Trophoblast cell (in vitro differentiated cells and primary cell): ENCODE measurements around the gene CFLAR.
"Not testable (repeated sequence)": the region's sequence is repeated elsewhere in the genome, so short reads cannot be mapped to it uniquely, and the experiment has no call there.

Experiments used
- DNase-seq, 2 donors: peaks; one replicate each; pipeline ENCODE4 v3.0.0-alpha.2; 2016
- H2AFZ ChIP-seq: 2 replicates; pipeline ENCODE4 v1.6.1; 2013; ENCODE audit warnings: low read length, moderate library complexity, mild to moderate bottlenecking; ENCODE audit not compliant: insufficient read depth, poor library complexity
- H2AK5ac ChIP-seq: 2 replicates; pipeline ENCODE4 v1.6.1; 2013; ENCODE audit warnings: mild to moderate bottlenecking, low read length
- H2BK120ac ChIP-seq: 2 replicates; pipeline ENCODE4 v1.6.1; 2013; ENCODE audit warnings: low read length, mild to moderate bottlenecking, moderate library complexity; ENCODE audit not compliant: insufficient read depth, poor library complexity
- H2BK12ac ChIP-seq: 2 replicates; pipeline ENCODE4 v1.6.1; 2013; ENCODE audit warnings: mild to moderate bottlenecking, low read length, moderate library complexity
- H2BK5ac ChIP-seq: 2 replicates; pipeline ENCODE4 v1.6.1; 2013; ENCODE audit warnings: low read length, low read depth, moderate library complexity, mild to moderate bottlenecking; ENCODE audit not compliant: poor library complexity
- H3K14ac ChIP-seq: 2 replicates; pipeline ENCODE4 v1.6.1; 2013; ENCODE audit warnings: mild to moderate bottlenecking, low read length
- H3K18ac ChIP-seq: 2 replicates; pipeline ENCODE4 v1.6.1; 2013; ENCODE audit warnings: mild to moderate bottlenecking, low read length
- H3K23ac ChIP-seq: 2 replicates; pipeline ENCODE4 v1.6.1; 2013; ENCODE audit warnings: low read length
- H3K27ac ChIP-seq: 2 replicates; pipeline ENCODE4 v1.5.1; 2013; ENCODE audit warnings: low read depth, mild to moderate bottlenecking, inconsistent platforms, low read length, moderate library complexity
- H3K27me3 ChIP-seq: 2 replicates; pipeline ENCODE4 v1.6.1; 2013; ENCODE audit warnings: inconsistent platforms, mild to moderate bottlenecking, low read length, moderate library complexity; ENCODE audit not compliant: insufficient read depth
- H3K36me3 ChIP-seq, 2 experiments: 1 replicate in 1 of 2; 2 replicates in 1 of 2; pipeline ENCODE4 v1.6.1; 2013; ENCODE audit warnings: low read length in 2 of 2, mild to moderate bottlenecking in 2 of 2, moderate library complexity in 1 of 2; ENCODE audit not compliant: insufficient read depth in 2 of 2, control insufficient read depth in 1 of 2
- H3K4ac ChIP-seq: 2 replicates; pipeline ENCODE4 v1.6.1; 2013; ENCODE audit warnings: low read depth, mild to moderate bottlenecking, low read length, moderate library complexity
- H3K4me1 ChIP-seq, 2 experiments: 1 replicate in 1 of 2; 2 replicates in 1 of 2; pipeline ENCODE4 v1.6.1; 2013; ENCODE audit warnings: low read length in 2 of 2, mild to moderate bottlenecking in 2 of 2, moderate library complexity in 1 of 2; ENCODE audit not compliant: insufficient read depth in 2 of 2, control insufficient read depth in 1 of 2
- H3K4me2 ChIP-seq: 2 replicates; pipeline ENCODE4 v1.6.1; 2013; ENCODE audit warnings: inconsistent platforms, mild to moderate bottlenecking, low read length, moderate library complexity
- H3K4me3 ChIP-seq: 2 replicates; pipeline ENCODE4 v1.5.1; 2013; ENCODE audit warnings: mild to moderate bottlenecking, low read depth, low read length, inconsistent platforms
- H3K79me1 ChIP-seq: one replicate; pipeline ENCODE4 v1.6.1; 2013; ENCODE audit warnings: low read length
- H3K79me2 ChIP-seq: 2 replicates; pipeline ENCODE4 v1.6.1; 2013; ENCODE audit warnings: low read length, mild to moderate bottlenecking; ENCODE audit not compliant: control insufficient read depth, insufficient read depth, poor library complexity
- H3K9ac ChIP-seq: 2 replicates; pipeline ENCODE4 v1.6.1; 2013; ENCODE audit warnings: mild to moderate bottlenecking, low read length
- H3K9me3 ChIP-seq: 2 replicates; pipeline ENCODE4 v1.6.1; 2013; ENCODE audit warnings: low read depth, mild to moderate bottlenecking, control low read depth, inconsistent platforms, low read length; ENCODE audit not compliant: insufficient read depth
- H4K12ac ChIP-seq: 2 replicates; pipeline ENCODE4 v1.6.1; 2013; ENCODE audit warnings: low read depth, mild to moderate bottlenecking, low read length, moderate library complexity
- H4K8ac ChIP-seq: 2 replicates; pipeline ENCODE4 v1.6.1; 2013; ENCODE audit warnings: low read depth, mild to moderate bottlenecking, low read length, moderate library complexity
- H4K91ac ChIP-seq: one replicate; pipeline ENCODE4 v1.6.1; 2013; ENCODE audit warnings: low read depth, mild to moderate bottlenecking, low read length, moderate library complexity
- WGBS: extraction: QIAGEN DNeasy Blood & Tissue Kit; methylation state at CpG from one replicate; pipeline ENCODE4 v1.1.7; 2013; ENCODE audit warnings: missing lambda C conversion rate; ENCODE audit not compliant: insufficient read length, insufficient coverage; ENCODE audit errors: extremely low coverage; 5-methylcytosine and 5-hydroxymethylcytosine counted together

CFLAR gene

DNA sequence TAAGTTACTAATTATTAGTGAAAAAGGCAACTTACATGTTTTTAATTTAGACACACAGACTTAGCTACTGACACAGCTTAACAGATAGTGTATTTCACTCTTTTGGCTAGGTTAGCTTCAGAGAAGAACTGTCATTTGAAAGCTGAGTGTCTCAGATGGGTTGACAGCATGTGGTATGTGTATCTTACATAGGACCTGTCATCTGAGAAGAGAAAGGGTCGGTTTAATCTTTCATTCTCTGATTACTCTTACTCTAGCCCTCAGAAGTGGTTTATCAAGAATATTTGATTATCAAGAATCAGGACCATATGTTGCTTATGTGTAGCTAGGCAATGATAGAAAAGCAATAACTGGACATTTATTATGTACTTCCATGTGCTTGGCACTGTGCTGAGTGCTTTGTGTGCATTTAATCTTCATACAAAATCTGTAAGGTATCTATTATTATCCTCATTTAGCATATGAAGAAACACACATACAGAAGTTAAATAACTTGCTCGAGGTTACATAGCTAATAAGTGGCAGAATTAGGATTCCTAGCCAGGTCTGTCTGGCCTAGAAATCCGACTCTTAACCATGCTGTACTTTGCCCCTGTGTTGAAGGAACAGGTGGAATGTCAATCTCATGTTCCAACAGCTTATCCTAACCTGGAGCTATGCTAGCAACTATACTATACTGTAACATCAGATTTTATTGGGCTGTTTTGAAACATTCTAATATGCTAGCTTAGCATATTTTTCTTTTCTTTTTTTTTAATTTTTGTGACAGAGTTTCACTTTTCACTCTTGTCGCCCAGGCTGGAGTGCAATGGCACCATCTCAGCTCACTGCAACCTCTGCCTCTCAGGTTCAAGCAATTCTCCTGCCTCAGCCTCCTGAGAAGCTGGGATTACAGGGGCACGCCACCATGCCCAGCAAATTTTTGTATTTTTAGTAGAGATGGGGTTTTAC, 28.4 kb downstream of the CFLAR start:
- Histone ChIP-seq H2BK12ac (no peak overlapping the region), H2AK5ac (no peak overlapping the region), H3K79me1 (no peaks in the 10 kb centered on the region), H3K79me2 (no peaks in the 10 kb centered on the region), H3K4me2 (no peak overlapping the region), H2BK120ac (no peak overlapping the region), H2AFZ (no peak overlapping the region), H3K4me3 (no peak overlapping the region), H4K91ac (no peak overlapping the region), H3K27me3 (no peaks in the 10 kb centered on the region), H3K27ac (no peak overlapping the region), H3K36me3 (no peaks in the 10 kb centered on the region), H3K4ac (no peak overlapping the region), H3K23ac (no peak overlapping the region), H3K18ac (no peak overlapping the region), H3K9me3 (no peaks in the 10 kb centered on the region), H2BK5ac (no peak overlapping the region), H3K4me1 (peaks cover 0 to 7% of the 10 kb centered on the region in 2 experiments), H3K14ac (no peak overlapping the region), H4K8ac (no peak overlapping the region), H3K9ac (no peak overlapping the region), H4K12ac (no peak overlapping the region)
- WGBS = no CpG with 5 or more reads among the region's 5 CpGs
- DNase-seq = no peak

DNA sequence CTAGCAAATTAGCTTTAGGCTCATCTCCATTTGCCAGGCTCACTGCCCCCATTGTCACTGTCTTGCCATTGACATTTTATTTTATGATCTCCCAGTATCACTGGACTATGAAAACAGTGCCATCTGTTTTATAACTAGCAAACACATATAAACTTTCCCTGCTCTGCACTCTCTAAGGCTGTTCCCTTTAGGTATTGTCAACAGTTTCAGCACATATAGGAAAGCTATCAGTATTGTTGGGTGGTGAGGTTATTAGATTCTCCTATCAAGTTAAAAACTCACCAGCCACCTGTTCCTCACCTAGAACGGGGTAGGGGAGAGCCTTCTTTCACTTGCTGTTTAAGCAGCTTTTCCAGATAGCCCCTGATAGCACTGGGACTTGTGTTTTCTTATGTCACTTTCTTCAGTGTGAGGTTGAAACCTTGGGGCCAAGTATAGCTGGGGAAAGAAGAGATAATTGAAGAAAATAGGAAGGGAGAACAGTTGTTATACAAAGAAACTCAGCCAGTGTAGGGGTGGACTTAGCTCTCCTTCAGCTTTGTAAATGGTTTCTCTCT, 32.5 kb downstream of the CFLAR start:
- Histone ChIP-seq H3K23ac (no peak overlapping the region), H3K14ac (no peak overlapping the region), H3K18ac (no peak overlapping the region), H2BK120ac (no peak overlapping the region), H3K4me1 (peaks cover 5 to 14% of the 10 kb centered on the region in 2 experiments), H4K91ac (no peak overlapping the region), H3K36me3 (no peaks in the 10 kb centered on the region), H2BK5ac (no peak overlapping the region), H3K4ac (no peak overlapping the region), H3K4me2 (no peak overlapping the region), H3K79me1 (peaks cover 7% of the 10 kb centered on the region), H3K9ac (no peak overlapping the region), H3K9me3 (no peaks in the 10 kb centered on the region), H3K27me3 (no peaks in the 10 kb centered on the region), H4K8ac (no peak overlapping the region), H2AK5ac (no peak overlapping the region), H3K79me2 (no peaks in the 10 kb centered on the region), H2BK12ac (no peak overlapping the region), H3K27ac (peak overlapping the region; percentile 68), H4K12ac (no peak overlapping the region), H2AFZ (no peak overlapping the region), H3K4me3 (no peak overlapping the region)
- no CpG with 5 or more reads among the region's 1 CpG for WGBS
- no peak for DNase-seq

DNA sequence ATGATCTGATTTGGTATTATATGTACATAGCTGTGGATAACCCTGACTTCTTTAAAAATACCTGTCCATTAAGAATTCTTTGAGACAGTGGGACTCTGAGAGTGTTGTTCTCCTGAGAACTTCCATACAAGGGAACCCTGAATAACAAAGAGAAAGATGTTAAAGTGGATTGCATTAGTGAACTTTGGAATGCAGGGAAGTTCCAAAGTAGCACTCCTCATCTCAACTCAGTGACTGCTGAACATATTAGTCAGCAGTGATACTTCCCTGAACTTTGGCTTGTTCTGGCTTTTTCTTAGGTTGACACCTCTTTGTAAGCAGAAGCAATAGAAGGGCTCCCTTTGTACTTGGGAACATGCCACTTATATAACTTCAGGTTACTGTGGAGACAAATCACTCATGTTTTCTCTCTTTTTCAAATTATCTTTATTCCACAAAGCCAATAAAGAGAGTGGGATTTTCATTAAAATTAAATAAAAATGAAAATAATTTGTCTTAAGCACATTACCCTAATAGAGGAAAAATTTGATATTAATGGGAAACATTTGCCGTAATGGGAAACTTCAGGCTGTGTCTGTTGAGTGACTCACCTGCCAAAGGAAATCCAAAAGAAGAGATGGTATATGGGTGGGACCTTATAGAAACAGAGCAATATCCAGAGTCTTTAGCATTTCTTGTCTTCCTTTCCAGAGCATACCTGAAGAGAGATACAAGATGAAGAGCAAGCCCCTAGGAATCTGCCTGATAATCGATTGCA, 33.3 kb downstream of the CFLAR start:
- no peak overlapping the region for H3K4ac ChIP-seq
- H4K8ac ChIP-seq = peak overlapping the region; percentile 78
- H4K91ac ChIP-seq = peak overlapping the region; percentile 32
- no peak overlapping the region for H3K4me3 ChIP-seq
- H3K14ac ChIP-seq = no peak overlapping the region
- no peak overlapping the region for H3K9ac ChIP-seq
- no peak overlapping the region for H4K12ac ChIP-seq
- H3K27me3 ChIP-seq = no peaks in the 10 kb centered on the region
- H3K36me3 ChIP-seq = no peaks in the 10 kb centered on the region
- no peaks in the 10 kb centered on the region for H3K79me2 ChIP-seq
- no peaks in the 10 kb centered on the region for H3K9me3 ChIP-seq
- no peak overlapping the region for H3K18ac ChIP-seq
- H3K79me1 ChIP-seq = peaks cover 7% of the 10 kb centered on the region
- H2AK5ac ChIP-seq = peak overlapping the region; percentile 68
- no peak overlapping the region for H2AFZ ChIP-seq
- peak overlapping the region; percentile 68 for H3K27ac ChIP-seq
- no peak overlapping the region for H3K23ac ChIP-seq
- WGBS = no CpG with 5 or more reads among the region's 2 CpGs
- DNase-seq = peak; percentile 64 to 88
- H3K4me1 ChIP-seq = peaks cover 5 to 14% of the 10 kb centered on the region in 2 experiments
- H2BK5ac ChIP-seq = no peak overlapping the region
- H2BK12ac ChIP-seq = no peak overlapping the region
- H2BK120ac ChIP-seq = peak overlapping the region; percentile 36
- peak overlapping the region; percentile 2 for H3K4me2 ChIP-seq

DNA sequence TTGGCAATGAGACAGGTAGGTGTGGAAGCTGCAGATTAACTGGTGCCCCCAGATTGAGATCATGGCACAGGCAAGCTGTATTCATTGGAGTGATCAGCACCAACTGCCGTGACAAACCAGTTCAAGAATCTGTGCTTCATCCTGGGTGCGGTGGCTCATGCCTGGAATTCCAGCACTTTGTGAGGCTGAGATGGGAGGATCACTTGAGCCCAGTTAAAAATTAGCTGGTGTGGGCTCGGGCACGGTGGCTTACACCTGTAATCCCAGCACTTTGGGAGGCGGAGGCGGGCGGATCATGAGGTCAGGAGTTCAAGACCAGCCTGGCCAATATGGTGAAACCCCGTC, 33.8 kb downstream of the CFLAR start:
- not testable (repeated sequence) for H3K9me3 ChIP-seq, H3K4me3 ChIP-seq, H3K79me1 ChIP-seq, H3K79me2 ChIP-seq, H2AFZ ChIP-seq, H3K23ac ChIP-seq, H3K27me3 ChIP-seq, H4K12ac ChIP-seq, H3K18ac ChIP-seq, H3K9ac ChIP-seq, H2BK5ac ChIP-seq, H3K36me3 ChIP-seq
- Histone ChIP-seq H3K4ac (peak overlapping the region; percentile 40), H3K27ac (peak overlapping the region; percentile 44), H2BK120ac (peak overlapping the region; percentile 36), H3K4me2 (peak overlapping the region; percentile 2), H3K4me1 (peaks cover 5 to 14% of the 10 kb centered on the region in 2 experiments), H4K91ac (peak overlapping the region; percentile 32), H4K8ac (peak overlapping the region; percentile 78), H3K14ac (peak overlapping the region; percentile 11), H2BK12ac (peak overlapping the region; percentile 43), H2AK5ac (peak overlapping the region; percentile 68)
- WGBS = no CpG with 5 or more reads among the region's 8 CpGs
- peak; percentile 84 to 87 for DNase-seq
